Endothelial cell of umbilical vein (primary cell): ENCODE measurements around the gene GRM4. TPM values are rescaled to one million over a fixed set of nuclear protein-coding genes. Genes with fewer than 3 reads are reported as not detected.

Source experiments
- BruUV-seq: library from RNA; stranded (reverse); fragments of 400-500 nt; replicated peaks from 2 replicates; lab custom pipeline; 2021; lab: Mats Ljungman, UMichigan
- CTCF ChIA-PET: fragments of 300-600, 350-600 bp; sonication (Branson Sonifier 250); formaldehyde crosslinking; loops from one replicate; lab custom pipeline; 2021; ENCODE audit warnings: antibody characterized with exemption, inconsistent platforms; lab: Charles Lee
- POLR2A ChIA-PET: fragments of 300-600, 350-600 bp; sonication (Branson Sonifier 250); formaldehyde crosslinking; loops from one replicate; lab custom pipeline; 2021; ENCODE audit warnings: antibody characterized with exemption, inconsistent platforms; lab: Charles Lee
- DNase-seq: peaks from one replicate; pipeline ENCODE4 v3.0.0-alpha.2; 2011; ENCODE audit warnings: low read depth, low spot score
- FAIRE-seq: peaks from 2 replicates; lab custom pipeline; 2011; peaks lifted over from hg19 to GRCh38; lab: Jason Lieb, UNC
- H2AFZ ChIP-seq: 2 replicates; pipeline ENCODE4 v1.6.0; 2012; ENCODE audit warnings: low read depth, low read length, control low read depth, inconsistent platforms
- H3K27ac ChIP-seq: 2 replicates; pipeline ENCODE4 v1.5.1; 2011; ENCODE audit warnings: low read depth, mild to moderate bottlenecking, control low read depth, low read length, moderate library complexity; ENCODE audit not compliant: insufficient read depth
- H3K27me3 ChIP-seq, 2 experiments: 2 replicates each; pipeline versions ENCODE4 v1.6.0 to v1.6.1; 2011; ENCODE audit warnings: low read length in 2 of 2, mixed read lengths in 1 of 2; ENCODE audit not compliant: control insufficient read depth in 2 of 2, insufficient read depth in 2 of 2
- H3K36me3 ChIP-seq, 2 experiments: 2 replicates in 1 of 2; 3 replicates in 1 of 2; pipeline ENCODE4 v1.5.1; 2011; ENCODE audit warnings: low read length in 2 of 2, mild to moderate bottlenecking in 1 of 2, moderate library complexity in 1 of 2; ENCODE audit not compliant: control insufficient read depth in 2 of 2, insufficient read depth in 2 of 2; ENCODE audit errors: extremely low read depth in 1 of 2
- H3K4me1 ChIP-seq: 3 replicates; pipeline ENCODE4 v1.5.1; 2011; ENCODE audit warnings: mild to moderate bottlenecking, low read length; ENCODE audit not compliant: control insufficient read depth, insufficient read depth; ENCODE audit errors: extremely low read depth
- H3K4me2 ChIP-seq: 2 replicates; pipeline ENCODE4 v1.6.1; 2011; ENCODE audit warnings: low read length, control low read depth, mixed read lengths; ENCODE audit not compliant: insufficient read depth
- H3K4me3 ChIP-seq, 3 experiments: fragments of 200-600 bp in 1 of 3; sonication (generic), shearing (Covaris generic) in 1 of 3; replicated peaks in 1 of 3; 2 replicates each; pipeline ENCODE4 v1.5.1; 2011 to 2016; ENCODE audit warnings: control low read depth in 3 of 3, low read length in 3 of 3, mild to moderate bottlenecking in 2 of 3, inconsistent platforms in 1 of 3, low read depth in 1 of 3, moderate library complexity in 1 of 3; ENCODE audit not compliant: insufficient read depth in 1 of 3
- H3K79me2 ChIP-seq: 2 replicates; pipeline ENCODE4 v1.6.0; 2012; ENCODE audit warnings: low read length, inconsistent platforms; ENCODE audit not compliant: control insufficient read depth, insufficient read depth
- H3K9ac ChIP-seq: replicated peaks from 2 replicates; pipeline ENCODE3; 2011; ENCODE audit warnings: low read length, control low read depth; ENCODE audit not compliant: insufficient read depth; ENCODE audit errors: extremely low read depth
- H3K9me1 ChIP-seq: replicated peaks from 3 replicates; pipeline ENCODE4 v1.6.0; 2011; ENCODE audit warnings: mild to moderate bottlenecking, low read length; ENCODE audit not compliant: control insufficient read depth, insufficient read depth; ENCODE audit errors: extremely low read depth
- H3K9me3 ChIP-seq: replicated peaks from 2 replicates; pipeline ENCODE4 v1.5.1; 2012; ENCODE audit warnings: low read length, inconsistent platforms; ENCODE audit not compliant: control insufficient read depth, insufficient read depth
- H4K20me1 ChIP-seq: replicated peaks from 2 replicates; pipeline ENCODE3; 2011; ENCODE audit warnings: mild to moderate bottlenecking, low read length; ENCODE audit not compliant: control insufficient read depth, insufficient read depth; ENCODE audit errors: extremely low read depth
- EZH2 ChIP-seq: IDR thresholded peaks from 2 replicates; pipeline ENCODE4 v1.6.1; 2012; ENCODE audit warnings: borderline replicate concordance, low read depth, mild to moderate bottlenecking, moderate library complexity, low read length, inconsistent platforms; ENCODE audit not compliant: severe bottlenecking
- FOS ChIP-seq: IDR thresholded peaks from 2 replicates; pipeline ENCODE4 v1.6.1; 2011; ENCODE audit warnings: mild to moderate bottlenecking, low read length, moderate library complexity, borderline replicate concordance; ENCODE audit not compliant: insufficient read depth
- GATA2 ChIP-seq: IDR thresholded peaks from 2 replicates; pipeline ENCODE4 v1.7.0; 2011; ENCODE audit warnings: low read depth, mild to moderate bottlenecking, moderate library complexity, mixed read lengths, low read length; ENCODE audit not compliant: insufficient read length, insufficient read depth
- JUN ChIP-seq: IDR thresholded peaks from 2 replicates; pipeline ENCODE4 v1.6.1; 2011; ENCODE audit warnings: borderline replicate concordance, low read depth; ENCODE audit not compliant: insufficient read length, insufficient read depth
- MYC ChIP-seq: IDR thresholded peaks from one replicate; pipeline ENCODE4 v1.6.1; 2011; ENCODE audit warnings: mild to moderate bottlenecking, low read depth, low read length
- POLR2A ChIP-seq: IDR thresholded peaks from 2 replicates; pipeline ENCODE4 v1.6.1; 2012; ENCODE audit warnings: low read depth, mild to moderate bottlenecking, control low read depth, low read length
- POLR2AphosphoS5 ChIP-seq: IDR thresholded peaks from 2 replicates; pipeline ENCODE4 v1.6.1; 2012; ENCODE audit warnings: low read depth, mild to moderate bottlenecking, control low read depth, low read length, moderate library complexity; ENCODE audit not compliant: insufficient read depth
- dilution Hi-C: fragments of 300-500 bp; cut with MboI; formaldehyde crosslinking; loops from one replicate; pipeline ENCODE4 v1.15.0; 2019; ENCODE audit warnings: low sequenced_read_pairs; ENCODE audit not compliant: extremely low pct_ligation_motif_present
- intact Hi-C: fragments of 100-400 bp; cut with micrococcal nuclease; formaldehyde crosslinking; loops from one replicate; pipeline ENCODE4 v1.10.0; 2022
- polyA plus RNA-seq, 4 experiments: library from polyadenylated mRNA; depleted of rRNA in 3 of 4; stranded (reverse) in 3 of 4; unstranded in 1 of 4; fragments of >200 nt; gene quantifications; 2 replicates each; pipeline versions ENCODE4 v1.2.1 to v1.2.3, GENCODE V29; 2011 to 2012; ENCODE audit warnings: missing spikeins in 1 of 4
- total RNA-seq: library from RNA; stranded (reverse); gene quantifications from 2 replicates; pipeline ENCODE4 v1.2.3, GENCODE V29; 2021
- TF ChIP-seq, protein P1 (sequence below), 2 donors: IDR thresholded peaks; 1 replicate in 1 of 2; 2 replicates in 1 of 2; pipeline ENCODE4 v1.5.1; 2011; ENCODE audit warnings: low read length in 2 of 2, mild to moderate bottlenecking in 2 of 2, moderate library complexity in 2 of 2, control low read depth in 1 of 2, inconsistent platforms in 1 of 2, low read depth in 1 of 2; ENCODE audit not compliant: insufficient read depth in 1 of 2; ENCODE audit errors: extremely low read depth in 1 of 2
- TF ChIP-seq, protein P2 (sequence below): IDR thresholded peaks from 2 replicates; pipeline ENCODE4 v1.6.1; 2011; ENCODE audit not compliant: insufficient read depth, insufficient read length

GRM4 gene
- total and polyA plus RNA-seq, 2 donors (not counting 3 experiments of a cell fraction or from before 2014, with no cell fraction given): 0.03 TPM; not detected in 1

DNA sequence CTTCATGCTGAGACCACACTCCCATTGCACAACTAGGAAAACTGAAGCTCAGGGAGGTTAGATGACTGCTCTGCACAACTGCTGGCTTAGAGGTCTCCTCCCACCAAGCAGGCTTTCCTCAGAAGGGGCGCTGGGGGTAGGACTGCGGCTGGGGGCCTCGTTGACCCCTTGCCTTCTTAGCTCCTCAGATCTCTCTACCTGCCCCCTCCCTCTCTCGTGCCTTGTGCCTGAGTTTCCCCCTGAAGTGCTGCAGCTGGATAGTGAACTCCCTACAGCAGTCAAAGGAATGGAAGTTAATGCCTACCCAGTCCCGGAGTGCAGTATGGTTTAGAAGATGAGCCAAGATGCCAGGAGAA is 149.8 kb downstream of the GRM4 start:
- Histone ChIP-seq H3K9me1 (no peaks in the 10 kb centered on the region), H3K4me1 (no peaks in the 10 kb centered on the region), H3K4me3 (no peak overlapping the region), H3K4me2 (no peak overlapping the region), H3K27ac (no peak overlapping the region), H3K9ac (no peak overlapping the region), H3K36me3 (no peaks in the 10 kb centered on the region), H4K20me1 (no peaks in the 10 kb centered on the region), H3K27me3 (peaks cover 0 to 11% of the 10 kb centered on the region in 2 experiments), H2AFZ (no peak overlapping the region), H3K79me2 (no peaks in the 10 kb centered on the region), H3K9me3 (no peaks in the 10 kb centered on the region)
- intact Hi-C loops (no loop called here), dilution Hi-C loops (no loop called here)
- POLR2A ChIA-PET: no interaction called here
- DNase-seq (no peak), FAIRE-seq (no peak)
- BruUV-seq: no TSS peak
- TF ChIP-seq POLR2A (no peak), JUN (no peak), EZH2 (no peak), MYC (no peak), GATA2 (no peak), FOS (no peak), POLR2AphosphoS5 (no peak)
- TF ChIP-seq, protein P1, sequence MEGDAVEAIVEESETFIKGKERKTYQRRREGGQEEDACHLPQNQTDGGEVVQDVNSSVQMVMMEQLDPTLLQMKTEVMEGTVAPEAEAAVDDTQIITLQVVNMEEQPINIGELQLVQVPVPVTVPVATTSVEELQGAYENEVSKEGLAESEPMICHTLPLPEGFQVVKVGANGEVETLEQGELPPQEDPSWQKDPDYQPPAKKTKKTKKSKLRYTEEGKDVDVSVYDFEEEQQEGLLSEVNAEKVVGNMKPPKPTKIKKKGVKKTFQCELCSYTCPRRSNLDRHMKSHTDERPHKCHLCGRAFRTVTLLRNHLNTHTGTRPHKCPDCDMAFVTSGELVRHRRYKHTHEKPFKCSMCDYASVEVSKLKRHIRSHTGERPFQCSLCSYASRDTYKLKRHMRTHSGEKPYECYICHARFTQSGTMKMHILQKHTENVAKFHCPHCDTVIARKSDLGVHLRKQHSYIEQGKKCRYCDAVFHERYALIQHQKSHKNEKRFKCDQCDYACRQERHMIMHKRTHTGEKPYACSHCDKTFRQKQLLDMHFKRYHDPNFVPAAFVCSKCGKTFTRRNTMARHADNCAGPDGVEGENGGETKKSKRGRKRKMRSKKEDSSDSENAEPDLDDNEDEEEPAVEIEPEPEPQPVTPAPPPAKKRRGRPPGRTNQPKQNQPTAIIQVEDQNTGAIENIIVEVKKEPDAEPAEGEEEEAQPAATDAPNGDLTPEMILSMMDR (IDR thresholded peaks at IDR 0.05; ENCODE audit: extremely low read depth in 1 of 2, insufficient read depth in 1 of 2, low read depth in 1 of 2, low read length in 2 of 2): no peak
- TF ChIP-seq, protein P2, sequence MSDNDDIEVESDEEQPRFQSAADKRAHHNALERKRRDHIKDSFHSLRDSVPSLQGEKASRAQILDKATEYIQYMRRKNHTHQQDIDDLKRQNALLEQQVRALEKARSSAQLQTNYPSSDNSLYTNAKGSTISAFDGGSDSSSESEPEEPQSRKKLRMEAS: no peak
- CTCF ChIA-PET: interaction anchor here (1.2 to 1.5 kb wide), 3 partner anchors 10 to 59 kb away, joined by 3 to 4 read pairs (median 3); no protein-coding TSS in a partner anchor
